HG03045 (cell line): ENCODE measurements around the gene CMTM4.
"Not testable (repeated sequence)": the region's sequence is repeated elsewhere in the genome, so short reads cannot be mapped to it uniquely, and the experiment has no call there.

Experiments
- ATAC-seq: cut with Tn5 transposase; IDR thresholded peaks from one replicate; pipeline ENCODE4 v1.9.1; 2021; ENCODE audit warnings: mild to moderate bottlenecking, moderate library complexity; ENCODE audit not compliant: unreplicated experiment

The CMTM4 gene

GRCh38 chr16:66617728-66618127 is 78.8 kb downstream of the CMTM4 start:
- no peak for ATAC-seq

GRCh38 chr16:66617010-66617434 is 79.5 kb downstream of the CMTM4 start:
- no peak for ATAC-seq

- no peak for ATAC-seq
These were observed 80.0 kb downstream of the CMTM4 start for GRCh38 chr16:66616592-66616991.

GRCh38 chr16:66616169-66616568 is 80.4 kb downstream of the CMTM4 start:
- no peak for ATAC-seq

GRCh38 chr16:66614161-66614802 is 82.3 kb downstream of the CMTM4 start:
- no peak for ATAC-seq

- no peak for ATAC-seq
These were observed 84.1 kb downstream of the CMTM4 start for GRCh38 chr16:66612422-66612821.

- not testable (repeated sequence) for ATAC-seq
These were observed 84.6 kb downstream of the CMTM4 start for GRCh38 chr16:66611911-66612310.

- no peak for ATAC-seq
These were observed 86.3 kb downstream of the CMTM4 start for GRCh38 chr16:66610111-66610820.

- ATAC-seq, result no peak
These were observed 87.4 kb downstream of the CMTM4 start for GRCh38 chr16:66609139-66609510.

- ATAC-seq, result no peak
These were observed 88.1 kb downstream of the CMTM4 start for GRCh38 chr16:66608241-66609138.

GRCh38 chr16:66605979-66606751 is 90.4 kb downstream of the CMTM4 start:
- ATAC-seq, result peak; percentile 37

GRCh38 chr16:66605177-66605978 is 91.2 kb downstream of the CMTM4 start:
- peak; percentile 14 for ATAC-seq

- peak; percentile 64 for ATAC-seq
These were observed 92.0 kb downstream of the CMTM4 start, which contains the start of gene CMTM3 for GRCh38 chr16:66604376-66605176. TSS of gene CMTM3 (plus strand) at chr16:66604704. CDS start at chr16:66604806, 102 bp downstream.

GRCh38 chr16:66603537-66604375 is 92.8 kb downstream of the CMTM4 start:
- no peak for ATAC-seq

- ATAC-seq, result no peak
These were observed 95.1 kb downstream of the CMTM4 start for GRCh38 chr16:66601471-66601870.

GRCh38 chr16:66600477-66600876 is 96.1 kb downstream of the CMTM4 start:
- no peak for ATAC-seq

GRCh38 chr16:66599726-66600125 is 96.8 kb downstream of the CMTM4 start:
- ATAC-seq, result no peak

GRCh38 chr16:66598111-66598510 is 98.4 kb downstream of the CMTM4 start:
- no peak for ATAC-seq
